Measurements from ENCODE around the gene OPRD1. TPM values are rescaled to one million over a fixed set of nuclear protein-coding genes. Genes with fewer than 3 reads are reported as not detected.
"Not testable (repeated sequence)": the region's sequence is repeated elsewhere in the genome, so short reads cannot be mapped to it uniquely, and the experiment has no call there.

Gene OPRD1
- total RNA-seq, 1 donor from 2014 or later = 0.82 TPM

DNA sequence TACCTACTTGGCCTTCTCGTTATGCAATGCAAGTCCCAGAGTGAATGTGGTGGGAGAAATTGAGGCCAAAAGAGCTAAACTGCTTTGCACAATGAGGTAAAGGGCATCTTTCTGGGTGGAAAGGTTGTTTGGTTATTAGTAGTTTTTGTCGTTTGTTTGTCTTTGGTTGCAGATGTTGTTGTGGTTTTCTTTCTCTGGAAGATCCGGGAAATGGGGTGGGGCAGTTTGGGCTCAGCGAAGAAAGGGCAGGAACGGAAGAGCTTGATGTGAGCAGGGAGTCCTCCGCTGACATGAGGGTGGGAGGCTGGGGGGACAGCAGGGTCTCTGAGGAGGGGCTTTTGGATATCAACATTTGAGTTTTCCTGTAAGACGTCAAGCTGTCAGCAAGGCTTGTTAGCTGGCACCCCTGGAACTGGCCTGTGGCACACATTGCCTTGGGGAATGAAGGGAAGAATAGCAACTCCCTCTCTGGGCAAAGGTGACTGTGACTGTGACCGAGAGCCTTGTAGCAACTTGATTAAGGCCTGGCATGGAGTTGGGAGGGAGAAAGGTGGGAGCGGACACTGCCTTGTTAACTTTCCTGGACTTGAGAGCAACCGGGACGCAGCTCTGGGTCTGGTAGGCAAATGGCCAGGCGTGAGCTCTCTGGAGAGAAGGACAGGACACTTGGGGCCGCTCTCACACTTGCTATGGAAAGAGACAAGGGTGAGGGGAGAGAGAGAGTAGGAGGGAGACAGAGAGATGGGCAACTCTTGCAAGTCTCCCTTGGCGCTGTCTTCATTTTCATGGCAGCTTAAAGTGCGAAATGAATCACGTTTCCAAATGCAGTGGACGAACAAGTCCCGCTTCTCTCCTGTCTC, 15.4 kb upstream of the OPRD1 start:
- FAIRE-seq (no peak), DNase-seq (ENCODE audit: low spot score in 2 of 2) (no peak)

GRCh38 chr1:28800324-28800723, 11.6 kb upstream of the OPRD1 start:
- no peak for FAIRE-seq
- no peak for DNase-seq (ENCODE audit: low spot score in 2 of 2)

DNA sequence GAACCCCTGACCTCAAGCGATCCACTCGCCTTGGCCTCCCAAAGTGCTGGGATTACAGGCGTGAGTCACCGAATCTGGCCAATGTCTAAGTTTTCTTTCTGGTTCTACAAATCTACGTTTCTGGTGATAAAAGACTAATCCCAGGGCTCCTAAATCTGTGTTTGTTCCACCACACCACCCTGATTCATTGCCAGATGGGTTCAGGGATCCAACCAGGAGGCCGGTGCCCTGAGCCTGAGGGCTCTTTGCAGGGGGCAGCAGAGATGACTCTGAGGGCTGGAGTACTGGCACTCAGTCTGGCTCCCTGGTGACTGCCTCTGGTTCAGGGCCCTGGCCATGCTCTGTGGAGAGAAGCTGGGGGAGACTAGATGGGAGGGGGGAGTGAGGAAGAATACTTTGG, 10.5 kb upstream of the OPRD1 start:
- FAIRE-seq = no peak
- no peak for DNase-seq (ENCODE audit: low spot score in 2 of 2)

DNA sequence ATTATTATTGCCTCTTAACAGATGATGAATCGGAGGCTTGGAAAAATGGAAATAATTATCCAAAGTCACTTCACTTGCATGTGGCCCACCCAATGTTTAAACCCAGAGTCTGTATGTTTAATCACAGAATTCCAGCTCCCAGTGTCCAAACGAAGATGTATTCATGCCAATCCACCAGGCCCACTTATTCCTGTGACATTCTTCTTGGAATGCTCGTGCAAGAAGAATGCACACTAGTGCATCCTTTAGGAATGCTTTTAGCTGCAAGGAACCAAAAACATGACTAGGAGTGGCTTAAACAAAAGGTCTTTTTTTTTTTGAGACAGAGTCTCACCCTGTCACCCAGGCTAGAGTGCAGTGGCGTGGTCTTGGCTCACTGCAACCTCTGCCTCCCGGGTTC, 8.9 kb upstream of the OPRD1 start:
- no peak for FAIRE-seq
- DNase-seq (ENCODE audit: low spot score in 2 of 2) = no peak

DNA sequence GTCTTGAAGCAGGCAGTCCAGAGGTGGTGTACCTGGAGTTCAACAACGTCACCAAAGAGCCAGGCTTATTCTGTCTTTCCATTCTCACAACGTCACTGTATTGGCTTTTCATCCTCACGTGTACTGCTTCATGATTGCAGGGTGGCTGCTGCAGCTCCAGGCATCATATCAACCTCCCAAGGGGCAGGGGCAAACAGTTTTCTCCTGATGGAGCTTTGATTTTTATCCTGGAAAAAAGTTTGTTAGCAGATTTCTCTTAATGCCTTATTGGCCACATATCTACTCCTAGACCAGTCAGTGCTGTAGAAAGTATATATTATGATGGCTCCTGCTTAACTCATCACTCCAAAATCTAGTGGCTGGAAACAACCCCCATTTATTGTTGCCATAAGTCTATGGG, 8.3 kb upstream of the OPRD1 start:
- FAIRE-seq (no peak), DNase-seq (ENCODE audit: low spot score in 2 of 2) (no peak)

GRCh38 chr1:28804071-28804470, 7.9 kb upstream of the OPRD1 start:
- no peak for DNase-seq (ENCODE audit: low spot score in 2 of 2)
- no peak for FAIRE-seq

DNA sequence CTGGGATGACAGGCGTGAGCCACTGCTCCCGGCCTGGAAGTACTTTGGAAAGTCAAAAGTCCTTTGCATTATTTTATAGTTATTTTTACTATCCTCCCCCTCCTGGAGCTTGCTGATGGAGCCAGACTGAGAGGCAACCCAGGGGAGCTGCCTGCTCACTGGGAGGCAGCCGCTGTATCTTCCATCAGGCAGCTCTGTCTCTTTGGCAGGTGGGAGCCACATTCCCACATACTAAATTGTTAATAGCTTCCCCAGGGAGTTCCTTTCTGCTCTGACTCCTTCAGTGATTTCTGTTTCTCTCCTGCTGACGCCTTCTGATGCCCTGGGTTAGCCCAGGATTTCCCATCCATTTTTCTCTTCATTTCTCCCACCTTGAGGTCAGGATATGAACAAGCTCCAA, 4.9 kb upstream of the OPRD1 start:
- no peak for DNase-seq (ENCODE audit: low spot score in 2 of 2)

GRCh38 chr1:28807986-28808385, 4.0 kb upstream of the OPRD1 start:
- no peak for FAIRE-seq
- DNase-seq (ENCODE audit: low spot score in 2 of 2) = no peak

More for the DNA sequence above, 4.9 kb upstream of the OPRD1 start:
- no peak for FAIRE-seq

GRCh38 chr1:28811369-28811765, 603 bp upstream of the OPRD1 start:
- DNase-seq (ENCODE audit: low spot score in 2 of 2) = no peak
- no peak for FAIRE-seq

GRCh38 chr1:28812669-28813468, 899 bp downstream of the OPRD1 start:
- peak in 1 of 2 donors; percentile 29 for DNase-seq (ENCODE audit: low spot score in 2 of 2)
- FAIRE-seq = no peak

DNA sequence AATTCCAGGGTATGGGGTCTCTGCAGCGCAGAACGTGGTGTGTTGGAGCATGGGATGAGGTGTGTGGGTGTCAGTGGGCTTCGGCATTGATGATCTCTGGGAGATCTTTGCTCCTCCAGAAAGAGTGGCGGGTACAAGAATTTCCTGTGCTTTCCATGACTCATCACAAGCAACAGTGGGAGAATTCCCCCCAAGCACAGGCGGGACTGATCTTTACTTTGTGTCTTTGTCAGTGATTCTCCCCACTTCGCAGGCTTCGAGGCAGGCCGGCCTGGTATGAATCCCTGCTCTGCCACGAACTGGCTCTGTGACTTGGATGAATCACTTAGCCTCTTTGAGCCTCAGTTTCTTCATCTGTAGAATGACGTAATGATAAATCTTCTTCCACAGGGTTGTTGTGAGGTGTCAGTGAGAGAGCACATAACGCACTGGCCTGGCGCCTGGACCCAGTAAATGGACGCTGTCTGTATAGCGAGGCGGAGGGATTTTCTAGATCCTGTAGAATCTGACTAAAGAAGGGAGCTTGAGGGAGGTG, 2.0 kb downstream of the OPRD1 start:
- DNase-seq (ENCODE audit: low spot score in 2 of 2) (no peak), FAIRE-seq (no peak)

- no peak for DNase-seq (ENCODE audit: low spot score in 2 of 2)
- no peak for FAIRE-seq
Observed at GRCh38 chr1:28815533-28816185, 3.7 kb downstream of the OPRD1 start.

DNA sequence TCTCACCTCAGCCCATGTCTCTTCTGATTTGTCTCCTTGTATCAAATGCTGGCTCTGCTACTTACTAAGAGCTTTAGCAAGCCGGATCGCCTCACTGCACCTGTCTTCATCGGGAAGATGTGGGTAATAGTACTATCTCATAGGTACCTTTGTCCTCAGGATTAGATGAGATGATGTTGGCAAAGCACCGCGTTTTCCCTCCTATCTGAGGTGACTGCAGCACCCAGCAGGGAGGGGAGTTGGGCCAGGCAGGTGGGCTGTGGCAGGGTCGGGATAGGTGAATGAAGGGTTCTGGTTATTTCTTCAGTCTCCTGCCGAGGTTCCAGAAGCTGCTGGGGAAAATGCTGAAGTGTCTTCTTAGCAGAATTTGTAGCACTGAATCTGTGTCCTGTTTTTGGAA, 5.2 kb downstream of the OPRD1 start:
- FAIRE-seq (no peak), DNase-seq (ENCODE audit: low spot score in 2 of 2) (no peak)

GRCh38 chr1:28819020-28819419, 7.0 kb downstream of the OPRD1 start:
- FAIRE-seq = no peak

GRCh38 chr1:28822799-28823198, 10.8 kb downstream of the OPRD1 start:
- DNase-seq (ENCODE audit: low spot score in 2 of 2) = no peak
- FAIRE-seq = no peak

More at GRCh38 chr1:28819020-28819419, 7.0 kb downstream of the OPRD1 start:
- no peak for DNase-seq (ENCODE audit: low spot score in 2 of 2)

- not testable (repeated sequence) for FAIRE-seq; DNase-seq (ENCODE audit: low spot score in 2 of 2)
Observed at GRCh38 chr1:28824061-28824460, 12.1 kb downstream of the OPRD1 start.

GRCh38 chr1:28828227-28828858, 16.4 kb downstream of the OPRD1 start:
- DNase-seq (ENCODE audit: low spot score in 2 of 2); FAIRE-seq: not testable (repeated sequence)

DNA sequence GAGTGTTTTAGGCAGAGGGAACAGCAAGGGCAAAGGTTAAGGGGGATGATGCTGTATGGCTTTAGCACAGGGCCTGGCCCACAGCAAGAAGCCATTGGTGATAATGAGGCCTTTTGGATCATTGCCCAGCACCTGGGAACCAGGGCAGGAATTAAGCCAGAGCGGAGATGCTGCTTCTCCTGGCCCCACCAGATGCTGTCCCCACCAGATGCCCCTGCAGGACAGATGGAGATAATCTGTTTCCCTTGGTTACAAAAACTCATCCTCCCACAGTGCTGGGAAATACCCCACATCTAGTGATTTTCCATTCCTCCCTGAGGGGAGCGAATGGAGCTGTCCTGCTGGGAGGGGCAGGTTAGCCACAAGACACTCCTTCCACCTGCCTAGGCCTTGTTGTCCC, 18.8 kb downstream of the OPRD1 start:
- DNase-seq (ENCODE audit: low spot score in 2 of 2) (no peak), FAIRE-seq (no peak)

DNA sequence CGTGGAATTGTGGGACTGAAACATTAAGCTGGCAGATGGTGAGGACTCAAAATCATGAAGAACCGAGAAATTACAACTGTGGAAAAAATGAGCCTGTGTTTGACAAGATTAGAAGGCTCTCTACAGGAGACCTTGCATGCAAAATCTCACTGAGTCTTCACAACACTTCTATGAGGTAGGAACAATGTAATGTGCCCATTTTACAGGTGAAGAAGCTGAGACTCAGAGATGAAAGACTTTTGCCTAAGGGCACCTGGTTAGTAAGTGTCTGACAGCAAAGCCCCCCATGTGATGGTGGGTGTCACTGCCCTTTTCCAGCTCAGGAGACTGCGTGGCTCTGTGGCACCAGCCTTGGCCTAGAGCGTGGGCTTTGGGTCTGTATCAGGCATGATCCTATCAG, 21.0 kb downstream of the OPRD1 start:
- no peak for DNase-seq (ENCODE audit: low spot score in 2 of 2)
- FAIRE-seq = no peak

DNA sequence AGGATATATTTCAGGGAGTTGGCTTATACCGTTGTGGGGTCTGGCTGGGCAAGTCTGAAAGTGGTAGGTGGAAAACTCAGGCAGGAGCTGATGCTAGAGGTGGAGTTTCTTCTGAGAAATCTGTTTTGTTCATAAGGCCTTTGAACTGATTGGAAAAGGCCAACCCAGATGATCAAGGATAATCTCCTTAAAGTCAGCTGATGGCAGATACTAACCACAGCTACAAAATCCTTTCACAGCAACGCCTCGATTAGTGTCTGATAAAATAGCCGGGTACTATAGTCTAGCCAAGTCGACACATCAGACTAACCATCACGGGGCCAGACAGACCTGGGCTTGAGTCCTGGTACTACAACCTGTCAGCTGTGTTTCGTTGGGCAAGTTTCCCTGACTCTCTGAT, 21.4 kb downstream of the OPRD1 start:
- FAIRE-seq = no peak

More for the DNA sequence above, 21.4 kb downstream of the OPRD1 start:
- DNase-seq (ENCODE audit: low spot score in 2 of 2) = no peak

Measured in frontal cortex (tissue), 4 donors.